ENCODE data around the gene GNB2.
"Not testable (repeated sequence)": the region's sequence is repeated elsewhere in the genome, so short reads cannot be mapped to it uniquely, and the experiment has no call there.

GNB2 gene

DNA sequence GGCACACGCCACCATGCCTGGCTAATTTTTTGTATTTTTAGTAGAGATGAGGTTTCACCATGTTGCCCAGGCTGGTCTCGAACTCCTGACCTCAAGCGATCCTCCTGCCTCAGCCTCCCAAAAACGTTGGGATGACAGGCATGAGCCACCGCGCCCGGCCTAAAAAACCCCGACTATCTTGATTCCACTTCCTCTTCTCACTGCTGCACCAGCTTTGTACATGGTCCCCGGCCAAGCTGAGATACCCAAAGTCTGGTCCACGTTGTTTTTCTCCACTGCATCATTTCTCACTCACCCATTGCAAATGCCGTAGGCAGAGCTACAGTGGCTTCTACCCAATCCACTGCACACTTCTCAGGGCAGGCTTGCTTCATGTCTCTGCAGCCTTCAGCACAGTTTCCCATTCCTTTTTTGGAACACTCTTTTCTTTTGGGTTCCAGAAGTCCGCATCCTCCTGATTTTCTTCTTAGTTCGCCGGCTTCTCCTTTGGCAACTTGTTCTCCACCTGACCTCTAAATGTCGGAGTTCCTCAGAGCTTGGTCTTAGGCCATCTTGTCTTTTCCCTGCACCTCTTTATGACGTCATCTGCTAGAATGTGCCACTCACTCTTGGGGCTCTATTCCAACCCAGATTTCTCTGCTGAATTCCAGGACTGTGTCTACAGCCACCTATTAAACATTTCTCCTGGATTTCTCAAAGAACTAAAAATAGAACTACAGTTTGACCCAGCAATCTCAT, 6.0 kb upstream of the GNB2 start:
- Histone ChIP-seq H3K79me2 (ENCODE audit: control insufficient read depth, low read length) (no peaks in the 10 kb centered on the region), H3K4me3 (ENCODE audit: low read length) (no peak overlapping the region), H3F3A (ENCODE audit: control insufficient read depth, insufficient read depth) (no peaks in the 10 kb centered on the region; the same call in none of the 2 replicates), H3K36me3 (ENCODE audit: control insufficient read depth, low read length) (no peaks in the 10 kb centered on the region), H3K9me3 (ENCODE audit: control insufficient read depth, insufficient read depth, low read length) (no peaks in the 10 kb centered on the region), H3K4me1 (ENCODE audit: control insufficient read depth, low read length) (no peaks in the 10 kb centered on the region), H3K27me3 (ENCODE audit: control insufficient read depth, low read length) (peaks cover 42% of the 10 kb centered on the region), H3K27ac (ENCODE audit: low read depth, low read length) (no peak overlapping the region), H4K20me1 (ENCODE audit: control insufficient read depth, insufficient read depth, low read depth, low read length) (no peaks in the 10 kb centered on the region), H3K9me2 (replicated peaks; ENCODE audit: control insufficient read depth, low read length) (no peaks in the 10 kb centered on the region), H3K4me2 (ENCODE audit: low read length) (no peak overlapping the region)
- TF ChIP-seq EZH2phosphoT487 (IDR thresholded peaks at IDR 0.05; ENCODE audit: borderline replicate concordance, low read length) (no peak), CTCF (IDR thresholded peaks at IDR 0.05; ENCODE audit: low read depth, low read length, poor library complexity, severe bottlenecking) (no peak)

GRCh38 chr7:100668069-100668449, 5.5 kb upstream of the GNB2 start:
- Histone ChIP-seq H4K20me1 (ENCODE audit: control insufficient read depth, insufficient read depth, low read depth, low read length) (no peaks in the 10 kb centered on the region), H3F3A (ENCODE audit: control insufficient read depth, insufficient read depth) (no peaks in the 10 kb centered on the region; the same call in none of the 2 replicates), H3K9me2 (replicated peaks; ENCODE audit: control insufficient read depth, low read length) (no peaks in the 10 kb centered on the region), H3K4me2 (ENCODE audit: low read length) (no peak overlapping the region), H3K27ac (ENCODE audit: low read depth, low read length) (no peak overlapping the region), H3K79me2 (ENCODE audit: control insufficient read depth, low read length) (no peaks in the 10 kb centered on the region), H3K4me1 (ENCODE audit: control insufficient read depth, low read length) (peaks cover 5% of the 10 kb centered on the region), H3K36me3 (ENCODE audit: control insufficient read depth, low read length) (no peaks in the 10 kb centered on the region), H3K27me3 (ENCODE audit: control insufficient read depth, low read length) (peaks cover 39% of the 10 kb centered on the region), H3K4me3 (ENCODE audit: low read length) (no peak overlapping the region), H3K9me3 (ENCODE audit: control insufficient read depth, insufficient read depth, low read length) (no peaks in the 10 kb centered on the region)
- TF ChIP-seq CTCF (IDR thresholded peaks at IDR 0.05; ENCODE audit: low read depth, low read length, poor library complexity, severe bottlenecking): no peak
- no peak for TF ChIP-seq EZH2phosphoT487 (IDR thresholded peaks at IDR 0.05; ENCODE audit: borderline replicate concordance, low read length)

- H3K4me1 ChIP-seq (ENCODE audit: control insufficient read depth, low read length); H3K79me2 ChIP-seq (ENCODE audit: control insufficient read depth, low read length); H3K9me2 ChIP-seq (replicated peaks; ENCODE audit: control insufficient read depth, low read length); H3K4me3 ChIP-seq (ENCODE audit: low read length); H3K27ac ChIP-seq (ENCODE audit: low read depth, low read length); H3K9me3 ChIP-seq (ENCODE audit: control insufficient read depth, insufficient read depth, low read length); H3F3A ChIP-seq (ENCODE audit: control insufficient read depth, insufficient read depth); H4K20me1 ChIP-seq (ENCODE audit: control insufficient read depth, insufficient read depth, low read depth, low read length); H3K36me3 ChIP-seq (ENCODE audit: control insufficient read depth, low read length); H3K4me2 ChIP-seq (ENCODE audit: low read length): not testable (repeated sequence)
- H3K27me3 ChIP-seq (ENCODE audit: control insufficient read depth, low read length): peaks cover 38% of the 10 kb centered on the region
Observed at GRCh38 chr7:100669106-100669505, 4.4 kb upstream of the GNB2 start.

DNA sequence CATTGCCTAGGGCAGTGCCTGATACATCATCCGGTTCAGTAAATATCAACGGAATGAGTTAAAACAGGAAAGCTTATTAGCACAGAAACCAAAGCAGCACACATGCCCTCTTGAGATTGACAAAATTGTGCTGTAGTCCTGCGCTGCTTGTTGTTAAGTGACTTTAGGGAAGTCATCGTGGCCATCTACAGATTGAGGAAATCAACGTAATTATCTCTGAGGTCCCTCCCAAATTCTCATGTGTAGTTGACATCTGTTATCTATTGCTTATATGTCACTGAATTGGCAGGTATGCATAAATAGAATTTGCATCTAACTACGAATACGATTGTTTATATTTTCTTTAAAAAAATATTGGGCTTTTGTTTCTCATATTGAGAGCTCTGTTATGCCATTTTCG, 3.5 kb upstream of the GNB2 start:
- peaks cover 6% of the 10 kb centered on the region for H3K4me1 ChIP-seq (ENCODE audit: control insufficient read depth, low read length)
- no peaks in the 10 kb centered on the region for H3K9me2 ChIP-seq (replicated peaks; ENCODE audit: control insufficient read depth, low read length)
- no peak for TF ChIP-seq EZH2phosphoT487 (IDR thresholded peaks at IDR 0.05; ENCODE audit: borderline replicate concordance, low read length)
- TF ChIP-seq CTCF (IDR thresholded peaks at IDR 0.05; ENCODE audit: low read depth, low read length, poor library complexity, severe bottlenecking): no peak
- H3K36me3 ChIP-seq (ENCODE audit: control insufficient read depth, low read length): peaks cover 5% of the 10 kb centered on the region
- no peaks in the 10 kb centered on the region; the same call in none of the 2 replicates for H3F3A ChIP-seq (ENCODE audit: control insufficient read depth, insufficient read depth)
- H3K27me3 ChIP-seq (ENCODE audit: control insufficient read depth, low read length): peaks cover 38% of the 10 kb centered on the region
- peaks cover 14% of the 10 kb centered on the region for H3K79me2 ChIP-seq (ENCODE audit: control insufficient read depth, low read length)
- no peak overlapping the region for H3K4me3 ChIP-seq (ENCODE audit: low read length)
- no peaks in the 10 kb centered on the region for H4K20me1 ChIP-seq (ENCODE audit: control insufficient read depth, insufficient read depth, low read depth, low read length)
- no peak overlapping the region for H3K27ac ChIP-seq (ENCODE audit: low read depth, low read length)
- no peak overlapping the region for H3K4me2 ChIP-seq (ENCODE audit: low read length)
- H3K9me3 ChIP-seq (ENCODE audit: control insufficient read depth, insufficient read depth, low read length): no peaks in the 10 kb centered on the region
